SK-N-SH (cell line): Measurements from ENCODE around the gene ARL6IP4.

Experiments used
- CTCF ChIP-seq: fragments of 200-600 bp; sonication (generic); IDR thresholded peaks from 2 replicates; pipeline ENCODE4 v1.6.1; 2017; ENCODE audit warnings: antibody characterized with exemption, mild to moderate bottlenecking, moderate library complexity
- FOXJ3 ChIP-seq: sonication (generic); formaldehyde crosslinking; IDR thresholded peaks from 2 replicates; pipeline ENCODE4 v1.5.1; 2020; ENCODE audit warnings: mild to moderate bottlenecking, missing genetic modification reagents
- SMC3 ChIP-seq: IDR thresholded peaks from 2 replicates; pipeline ENCODE4 v1.6.1; 2012; ENCODE audit warnings: low read depth, low read length, improper control_type of control experiment
- TAF1 ChIP-seq: IDR thresholded peaks from 2 replicates; pipeline ENCODE4 v1.6.1; 2012; ENCODE audit warnings: low read depth, mild to moderate bottlenecking, low read length, moderate library complexity, borderline replicate concordance

- TF ChIP-seq TAF1 = no peak
- TF ChIP-seq FOXJ3 (CRISPR knock-in tag) = no peak
- no peak for TF ChIP-seq CTCF
- TF ChIP-seq SMC3 = no peak
Measured at GRCh38 chr12:122987086-122987951, 6.8 kb downstream of the ARL6IP4 start.
